GM21619 (cell line): ENCODE measurements around the gene SKP2.
"Not testable (repeated sequence)": the region's sequence is repeated elsewhere in the genome, so short reads cannot be mapped to it uniquely, and the experiment has no call there.

Experiments used
- ATAC-seq: cut with Tn5 transposase; IDR thresholded peaks from one replicate; pipeline ENCODE4 v1.9.1; 2021; ENCODE audit not compliant: unreplicated experiment

SKP2 gene

GRCh38 chr5:36151434-36152323 is at the start of gene SKP2, which contains the start of gene LMBRD2:
TSS of gene SKP2 (plus strand) at chr5:36152111. CDS start at chr5:36152263, 152 bp downstream.
TSS of gene LMBRD2 (minus strand) at chr5:36151887. CDS start at chr5:36143349, 8,538 bp downstream.
- peak; percentile 98 for ATAC-seq

GRCh38 chr5:36105819-36106218 is 46.1 kb upstream of the SKP2 start:
- ATAC-seq = no peak

GRCh38 chr5:36108758-36109460 is 43.0 kb upstream of the SKP2 start:
- ATAC-seq = no peak

DNA sequence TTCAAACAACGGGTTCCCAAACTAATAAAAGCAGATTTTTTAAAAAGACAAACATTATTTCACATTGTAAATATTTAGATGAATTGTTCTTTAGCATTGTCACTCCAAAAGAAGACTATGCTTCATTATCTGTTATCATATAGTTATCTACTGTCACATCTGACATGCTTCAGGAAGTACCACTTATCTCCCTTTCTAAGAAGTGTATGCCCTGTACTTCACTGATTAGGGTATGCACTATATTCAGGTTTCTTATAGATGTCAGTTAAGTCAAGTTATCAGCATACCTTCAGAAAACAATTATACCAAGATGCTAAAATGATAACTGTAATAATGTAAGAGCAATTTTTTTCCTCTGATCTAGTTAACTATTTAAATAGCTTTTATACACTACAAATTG is 40.7 kb upstream of the SKP2 start:
- ATAC-seq = no peak

DNA sequence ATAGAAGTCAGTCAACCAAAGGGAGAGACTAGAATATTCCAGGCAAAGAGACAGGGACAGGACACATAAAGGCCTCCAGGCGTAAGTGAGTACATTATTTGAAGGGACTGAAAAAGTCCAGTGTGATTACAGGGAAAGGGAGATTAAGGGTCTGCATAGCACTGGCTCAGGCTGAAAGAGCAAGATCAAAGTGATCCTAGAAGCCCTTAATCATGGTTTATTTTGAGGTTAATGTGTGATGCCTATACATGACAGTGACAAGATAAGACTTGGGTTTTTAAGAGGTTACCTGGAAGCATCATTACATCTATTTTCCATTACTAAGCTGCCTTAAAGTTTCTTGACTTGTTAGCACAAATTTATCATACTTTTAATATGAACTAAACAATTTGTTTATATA is 26.0 kb upstream of the SKP2 start:
- ATAC-seq = no peak

- no peak for ATAC-seq
Observed at GRCh38 chr5:36128795-36129194, 23.1 kb upstream of the SKP2 start.

DNA sequence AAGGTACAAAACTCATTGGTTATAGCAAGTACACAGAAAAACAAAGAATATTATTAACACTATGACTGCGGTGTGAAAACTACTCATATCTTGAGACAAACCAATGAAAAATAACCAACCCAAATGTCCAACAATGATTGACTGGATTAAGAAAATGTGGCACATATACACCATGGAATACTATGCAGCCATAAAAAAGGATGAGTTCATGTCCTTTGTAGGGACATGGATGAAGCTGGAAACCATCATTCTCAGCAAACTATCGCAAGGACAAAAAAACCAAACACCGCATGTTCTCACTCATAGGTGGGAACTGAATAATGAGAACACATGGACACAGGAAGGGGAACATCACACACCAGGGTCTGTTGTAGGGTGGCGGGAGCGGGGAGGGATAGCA is 22.2 kb upstream of the SKP2 start:
- not testable (repeated sequence) for ATAC-seq

- not testable (repeated sequence) for ATAC-seq
Observed at GRCh38 chr5:36133009-36133408, 18.9 kb upstream of the SKP2 start.

DNA sequence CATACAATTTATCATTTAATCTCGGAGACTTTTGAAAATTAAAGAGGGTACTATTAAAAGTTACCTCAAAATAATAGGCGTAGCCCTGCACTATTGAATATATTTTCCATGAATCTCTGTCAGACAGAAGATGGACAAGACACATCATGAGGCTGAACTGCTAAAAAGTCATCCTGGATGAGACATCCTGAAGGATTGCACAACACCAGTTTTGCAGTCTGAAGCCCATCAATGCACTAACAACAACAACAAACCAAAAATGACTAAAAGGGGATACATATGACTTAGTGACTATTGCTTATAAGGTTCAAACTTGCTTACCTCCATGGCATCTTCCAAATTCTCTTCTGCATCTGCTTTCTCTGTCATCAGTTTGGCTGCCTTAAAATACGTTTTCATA is 15.9 kb upstream of the SKP2 start:
- ATAC-seq = no peak

- ATAC-seq = no peak
Observed at GRCh38 chr5:36136581-36136980, 15.3 kb upstream of the SKP2 start.

GRCh38 chr5:36138900-36139683 is 12.8 kb upstream of the SKP2 start:
- no peak for ATAC-seq

DNA sequence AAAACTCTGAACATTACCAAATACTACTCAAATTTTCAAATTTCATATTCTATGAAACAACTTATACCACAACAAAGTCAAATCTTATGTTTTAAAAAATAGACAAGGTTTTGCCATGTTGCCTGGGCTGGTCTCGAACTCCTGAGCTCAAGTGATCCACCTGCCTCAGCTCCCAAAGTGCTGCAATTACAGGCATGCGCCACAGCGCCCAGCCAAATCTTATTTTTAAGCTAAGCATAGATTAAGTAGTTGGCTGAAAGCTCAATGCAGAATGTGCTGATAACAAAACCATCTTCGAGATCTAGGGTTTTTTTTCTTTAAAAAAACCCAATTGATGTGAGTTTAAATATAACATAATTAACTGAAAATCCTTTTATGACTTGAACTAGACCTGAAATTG is 6.6 kb upstream of the SKP2 start:
- ATAC-seq = no peak

DNA sequence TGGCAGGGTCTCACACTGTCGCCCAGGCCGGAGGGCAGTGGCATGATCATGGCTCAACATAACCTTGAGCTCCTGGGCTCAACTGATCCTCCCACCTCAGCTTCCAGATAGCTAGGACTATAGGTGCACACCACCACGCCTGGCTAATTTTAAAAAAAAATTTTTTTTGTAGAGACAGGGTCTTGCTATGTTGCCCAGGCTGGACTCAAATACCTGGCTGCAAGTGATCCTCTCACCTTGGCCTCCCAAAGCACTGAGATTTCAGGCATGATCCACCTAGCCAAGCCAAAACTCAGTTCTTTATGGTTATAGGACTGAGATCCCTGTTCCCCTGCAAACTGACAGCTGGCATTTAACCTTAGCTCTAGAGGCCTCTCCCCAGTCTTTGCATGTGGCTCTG is 5.5 kb upstream of the SKP2 start:
- ATAC-seq = no peak

DNA sequence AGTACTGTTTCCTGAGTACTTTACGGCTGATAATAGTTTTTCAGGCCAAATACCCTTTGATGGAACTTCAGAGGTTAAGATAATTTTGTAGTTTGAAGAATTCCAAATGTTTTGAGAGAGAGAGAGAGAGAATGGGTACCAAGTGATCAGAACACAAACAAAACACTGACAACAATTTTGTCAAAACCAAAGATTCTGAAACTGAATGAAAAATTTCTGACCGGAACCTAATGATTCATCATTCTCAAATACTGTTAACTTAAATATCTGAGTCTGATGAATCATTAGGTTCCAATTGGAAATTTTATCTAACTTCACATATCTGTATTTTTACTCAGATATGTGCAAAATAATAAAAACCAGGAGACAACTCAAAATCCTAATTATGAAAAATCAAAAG is 4.2 kb upstream of the SKP2 start:
- ATAC-seq = no peak

GRCh38 chr5:36150676-36151433 is 1.1 kb upstream of the SKP2 start:
- peak; percentile 28 for ATAC-seq

- ATAC-seq = peak; percentile 1
Observed at GRCh38 chr5:36152324-36153297, 700 bp downstream of the SKP2 start.

DNA sequence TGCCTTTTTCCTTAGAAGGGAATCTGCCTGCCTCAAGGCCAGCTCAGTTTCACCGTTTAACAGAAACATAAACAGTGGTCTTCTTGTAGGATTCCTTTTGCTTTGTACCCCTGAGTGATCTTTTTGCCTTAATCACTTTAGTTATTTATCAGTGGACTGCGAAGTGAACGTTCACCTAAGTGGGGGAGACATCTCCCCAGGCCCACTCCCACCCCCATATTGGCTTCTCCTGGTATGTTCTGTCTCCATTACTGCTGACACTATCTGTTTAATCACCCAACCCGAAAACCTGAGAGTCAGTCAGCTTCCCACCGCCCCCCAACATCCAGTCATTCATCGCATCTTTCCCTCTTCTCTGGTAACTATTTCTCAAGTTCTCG is 1.4 kb downstream of the SKP2 start:
- no peak for ATAC-seq

DNA sequence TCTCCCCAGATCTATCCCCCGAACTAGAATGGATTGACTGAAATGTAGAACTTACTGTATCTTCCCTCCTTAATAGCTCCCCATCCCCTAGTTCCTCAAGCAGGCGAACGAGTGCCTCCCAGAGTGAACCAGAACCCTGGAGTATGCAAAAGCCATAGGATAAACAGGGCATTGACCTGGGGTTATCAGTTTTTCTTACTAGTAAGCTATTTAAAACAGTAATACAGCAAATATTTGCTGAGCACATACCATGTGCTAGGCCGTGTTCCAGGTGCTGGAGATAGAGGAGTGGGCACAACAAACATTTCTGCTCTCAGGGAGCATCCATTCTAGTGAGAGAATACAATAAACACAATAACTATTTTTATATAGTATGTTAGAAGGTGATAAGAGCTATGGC is 1.8 kb downstream of the SKP2 start:
- no peak for ATAC-seq

- ATAC-seq = no peak
Observed at GRCh38 chr5:36155291-36155690, 3.4 kb downstream of the SKP2 start.
